H1 (cell line): Measurements from ENCODE around the gene SLC2A5. TPM values are rescaled to one million over a fixed set of nuclear protein-coding genes. Genes with fewer than 3 reads are reported as not detected.

Experiments
- CTCF ChIA-PET: fragments of 300-600 bp; sonication (Branson Sonifier 250); formaldehyde crosslinking; loops from one replicate; lab custom pipeline; 2021; ENCODE audit not compliant: partially characterized antibody; lab: Charles Lee
- POLR2A ChIA-PET: fragments of 300-600 bp; sonication (Branson Sonifier 250); formaldehyde crosslinking; loops from one replicate; lab custom pipeline; 2021; ENCODE audit warnings: inconsistent platforms; ENCODE audit not compliant: partially characterized antibody; lab: Charles Lee
- DNase-seq, 2 experiments: peaks; one replicate each; pipeline versions ENCODE4 v3.0.0 to v3.0.0-alpha.2; 2010 to 2022; ENCODE audit warnings: low spot score in 2 of 2, low read depth in 1 of 2, mixed read lengths in 1 of 2
- FAIRE-seq: peaks from 2 replicates; lab custom pipeline; 2011; peaks lifted over from hg19 to GRCh38; lab: Jason Lieb, UNC
- H2AFZ ChIP-seq: 2 replicates; pipeline ENCODE4 v1.8.1; 2012; ENCODE audit warnings: low read length, inconsistent platforms
- H2AK5ac ChIP-seq: 2 replicates; pipeline ENCODE4 v1.6.1; 2013; ENCODE audit warnings: low read depth, low read length
- H2BK120ac ChIP-seq: replicated peaks from 2 replicates; pipeline ENCODE3; 2013; ENCODE audit warnings: low read depth, low read length, inconsistent platforms
- H2BK12ac ChIP-seq: 2 replicates; pipeline ENCODE4 v1.6.1; 2013; ENCODE audit warnings: low read depth, low read length
- H2BK15ac ChIP-seq: 2 replicates; pipeline ENCODE4 v1.6.1; 2013; ENCODE audit warnings: low read length
- H2BK20ac ChIP-seq: 2 replicates; pipeline ENCODE4 v1.6.1; 2013; ENCODE audit warnings: low read length
- H2BK5ac ChIP-seq: 2 replicates; pipeline ENCODE4 v1.6.1; 2013; ENCODE audit warnings: low read depth, low read length
- H3K14ac ChIP-seq: 2 replicates; pipeline ENCODE4 v1.6.1; 2013; ENCODE audit warnings: inconsistent platforms; ENCODE audit not compliant: insufficient read length
- H3K18ac ChIP-seq: 2 replicates; pipeline ENCODE4 v1.6.1; 2013; ENCODE audit warnings: low read length; ENCODE audit errors: extremely low read depth
- H3K23ac ChIP-seq: 2 replicates; pipeline ENCODE4 v1.6.1; 2013; ENCODE audit warnings: inconsistent platforms; ENCODE audit not compliant: insufficient read length
- H3K23me2 ChIP-seq: 2 replicates; pipeline ENCODE4 v1.6.1; 2013; ENCODE audit warnings: low read depth, low read length
- H3K27ac ChIP-seq: 2 replicates; pipeline ENCODE4 v1.6.1; 2011; ENCODE audit warnings: low read depth, low read length, inconsistent platforms
- H3K27me3 ChIP-seq, 4 experiments: replicated peaks in 1 of 4; 1 replicate in 1 of 4; 2 replicates in 3 of 4; pipeline versions ENCODE4 v1.6.1 to v1.8.1; 2011 to 2013; ENCODE audit warnings: low read length in 3 of 4, mild to moderate bottlenecking in 3 of 4, inconsistent platforms in 2 of 4, mixed read lengths in 2 of 4, moderate library complexity in 1 of 4; ENCODE audit not compliant: control insufficient read depth in 3 of 4, insufficient read depth in 3 of 4; ENCODE audit errors: extremely low read depth in 1 of 4
- H3K36me3 ChIP-seq, 4 experiments: 2 replicates each; pipeline versions ENCODE4 v1.6.1 to v1.8.1; 2011 to 2013; ENCODE audit warnings: mild to moderate bottlenecking in 4 of 4, low read length in 3 of 4, moderate library complexity in 2 of 4, control low read depth in 1 of 4, inconsistent platforms in 1 of 4; ENCODE audit not compliant: insufficient read depth in 4 of 4, control insufficient read depth in 2 of 4
- H3K4ac ChIP-seq: replicated peaks from 2 replicates; pipeline ENCODE3; 2013; ENCODE audit warnings: low read length, low read depth, mixed read lengths, inconsistent platforms; ENCODE audit not compliant: insufficient read length
- H3K4me1 ChIP-seq, 4 experiments: replicated peaks in 1 of 4; 1 replicate in 1 of 4; 2 replicates in 3 of 4; pipeline versions ENCODE4 v1.6.1 to v1.8.1; 2011 to 2013; ENCODE audit warnings: low read length in 3 of 4, inconsistent platforms in 2 of 4, mixed read lengths in 1 of 4; ENCODE audit not compliant: insufficient read depth in 4 of 4, control insufficient read depth in 3 of 4
- H3K4me2 ChIP-seq, 2 experiments: 2 replicates each; pipeline versions ENCODE4 v1.6.1 to v1.8.1; 2011 to 2013; ENCODE audit warnings: low read depth in 2 of 2, low read length in 2 of 2, control low read depth in 1 of 2, inconsistent platforms in 1 of 2, mild to moderate bottlenecking in 1 of 2; ENCODE audit not compliant: insufficient read depth in 1 of 2
- H3K4me3 ChIP-seq, 4 experiments: fragments of 200-600, 300-600 bp in 1 of 4; sonication (generic), shearing (Covaris generic), sonication (Bioruptor Twin) in 1 of 4; 2 replicates each; pipeline versions ENCODE4 v1.5.1 to v1.8.1; 2011 to 2016; ENCODE audit warnings: low read length in 4 of 4, low read depth in 3 of 4, control low read depth in 2 of 4, inconsistent platforms in 2 of 4, mild to moderate bottlenecking in 2 of 4, mixed read lengths in 1 of 4, moderate library complexity in 1 of 4; ENCODE audit not compliant: insufficient read depth in 2 of 4; ENCODE audit errors: extremely low read depth in 1 of 4
- H3K56ac ChIP-seq: replicated peaks from 2 replicates; pipeline ENCODE3; 2013; ENCODE audit warnings: low read depth, mild to moderate bottlenecking, mixed read lengths, low read length, inconsistent platforms; ENCODE audit not compliant: insufficient read length
- H3K79me1 ChIP-seq: 2 replicates; pipeline ENCODE4 v1.6.1; 2013; ENCODE audit warnings: low read depth, low read length, control low read depth
- H3K79me2 ChIP-seq, 2 experiments: 2 replicates each; pipeline versions ENCODE4 v1.6.1 to v1.8.1; 2012 to 2013; ENCODE audit warnings: low read length in 2 of 2, mild to moderate bottlenecking in 2 of 2, inconsistent platforms in 1 of 2; ENCODE audit not compliant: insufficient read depth in 2 of 2, control insufficient read depth in 1 of 2
- H3K9ac ChIP-seq, 4 experiments: replicated peaks in 1 of 4; 1 replicate in 1 of 4; 2 replicates in 3 of 4; pipeline versions ENCODE4 v1.6.1 to v1.8.1; 2011 to 2013; ENCODE audit warnings: low read depth in 3 of 4, low read length in 3 of 4, control low read depth in 2 of 4, mild to moderate bottlenecking in 2 of 4, moderate library complexity in 2 of 4, inconsistent platforms in 1 of 4; ENCODE audit errors: extremely low read depth in 1 of 4
- H3K9me3 ChIP-seq, 2 experiments: 2 replicates each; pipeline versions ENCODE4 v1.6.1 to v1.8.1; 2012 to 2013; ENCODE audit warnings: mild to moderate bottlenecking in 2 of 2, moderate library complexity in 2 of 2, control low read depth in 1 of 2, inconsistent platforms in 1 of 2, low read depth in 1 of 2, low read length in 1 of 2, mixed read lengths in 1 of 2; ENCODE audit not compliant: insufficient read depth in 2 of 2
- H4K20me1 ChIP-seq, 2 experiments: replicated peaks in 1 of 2; 2 replicates each; pipeline versions ENCODE3 to v1.8.1; 2011 to 2013; ENCODE audit warnings: inconsistent platforms in 2 of 2, low read length in 2 of 2, mild to moderate bottlenecking in 1 of 2; ENCODE audit not compliant: insufficient read depth in 2 of 2, control insufficient read depth in 1 of 2
- H4K5ac ChIP-seq: 2 replicates; pipeline ENCODE4 v1.6.1; 2013; ENCODE audit warnings: low read length, low read depth, mixed read lengths, inconsistent platforms; ENCODE audit not compliant: insufficient read length
- H4K8ac ChIP-seq: 2 replicates; pipeline ENCODE4 v1.8.0; 2013; ENCODE audit warnings: mild to moderate bottlenecking, moderate library complexity, low read length, inconsistent platforms; ENCODE audit not compliant: insufficient read depth; ENCODE audit errors: extremely low read depth
- H4K91ac ChIP-seq: replicated peaks from 2 replicates; pipeline ENCODE3; 2013; ENCODE audit warnings: low read length, mixed read lengths, inconsistent platforms; ENCODE audit not compliant: insufficient read length
- CEBPB ChIP-seq: IDR thresholded peaks from 2 replicates; pipeline ENCODE4 v1.6.1; 2012; ENCODE audit warnings: low read depth, low read length
- CREB1 ChIP-seq: IDR thresholded peaks from 2 replicates; pipeline ENCODE4 v1.6.1; 2012; ENCODE audit warnings: inconsistent platforms
- EP300 ChIP-seq, 2 experiments: IDR thresholded peaks; 1 replicate in 1 of 2; 2 replicates in 1 of 2; pipeline ENCODE4 v1.6.1; 2011 to 2012; ENCODE audit warnings: low read depth in 2 of 2, low read length in 2 of 2, mild to moderate bottlenecking in 2 of 2, borderline replicate concordance in 1 of 2, inconsistent platforms in 1 of 2, moderate library complexity in 1 of 2
- GTF2F1 ChIP-seq: IDR thresholded peaks from 2 replicates; pipeline ENCODE4 v1.6.1; 2012; ENCODE audit warnings: low read depth, low read length, improper control_type of control experiment, borderline replicate concordance
- HDAC2 ChIP-seq, 2 experiments: fragments of 300-600 bp in 1 of 2; sonication (generic) in 1 of 2; IDR thresholded peaks; 2 replicates each; pipeline ENCODE4 v1.6.1; 2011 to 2012; ENCODE audit warnings: low read depth in 2 of 2, low read length in 2 of 2, mild to moderate bottlenecking in 2 of 2, moderate library complexity in 2 of 2, borderline replicate concordance in 1 of 2, inconsistent platforms in 1 of 2
- JUND ChIP-seq: IDR thresholded peaks from 2 replicates; pipeline ENCODE4 v1.6.1; 2011; ENCODE audit warnings: mild to moderate bottlenecking, improper control_type of control experiment, low read length
- NRF1 ChIP-seq: IDR thresholded peaks from 2 replicates; pipeline ENCODE4 v1.6.1; 2011; ENCODE audit warnings: mild to moderate bottlenecking, low read depth, low read length, improper control_type of control experiment
- POU5F1 ChIP-seq: IDR thresholded peaks from 2 replicates; pipeline ENCODE4 v1.6.1; 2011; ENCODE audit warnings: low read depth, mild to moderate bottlenecking, low read length, moderate library complexity
- RNF2 ChIP-seq: fragments of 200-900, 300-1000 bp; sonication (generic); IDR thresholded peaks from 2 replicates; pipeline ENCODE4 v1.7.1; 2016; ENCODE audit warnings: borderline replicate concordance, low read depth, mild to moderate bottlenecking, antibody characterized with exemption, low read length; ENCODE audit not compliant: poor library complexity, severe bottlenecking; ENCODE audit errors: missing control alignments
- SAP30 ChIP-seq: fragments of 300-600 bp; sonication (generic); IDR thresholded peaks from 2 replicates; pipeline ENCODE4 v1.7.1; 2012; ENCODE audit warnings: low read length, moderate library complexity, mild to moderate bottlenecking, inconsistent platforms; ENCODE audit not compliant: insufficient read depth, insufficient replicate concordance
- SIN3A ChIP-seq, 2 experiments: IDR thresholded peaks in 1 of 2; conservative IDR thresholded peaks in 1 of 2; 2 replicates each; pipeline ENCODE4 v1.6.1; 2011 to 2012; ENCODE audit warnings: low read length in 2 of 2, improper control_type of control experiment in 1 of 2, low read depth in 1 of 2, mild to moderate bottlenecking in 1 of 2
- SIX5 ChIP-seq: IDR thresholded peaks from 2 replicates; pipeline ENCODE4 v1.6.1; 2011; ENCODE audit warnings: mild to moderate bottlenecking, low read depth, low read length
- WGBS, 2 experiments: shearing (Covaris generic) in 1 of 2; methylation state at CpG; one replicate each; pipeline versions ENCODE4 v1.1.6 to v1.1.7; 2013 to 2015; ENCODE audit warnings: low lambda C conversion rate in 2 of 2, mixed read lengths in 2 of 2, inconsistent platforms in 1 of 2, low coverage in 1 of 2, missing lambda C conversion rate in 1 of 2; ENCODE audit not compliant: insufficient replicate concordance in 2 of 2, insufficient coverage in 1 of 2, insufficient read length in 1 of 2; ENCODE audit errors: extremely low coverage in 1 of 2, missing lambda C conversion rate in 1 of 2; 5-methylcytosine and 5-hydroxymethylcytosine counted together
- polyA plus RNA-seq, 7 experiments: library from polyadenylated mRNA; depleted of rRNA in 3 of 7; stranded (reverse) in 5 of 7; unstranded in 2 of 7; fragments of >200 nt in 5 of 7; fragments of 200-250 nt in 2 of 7; gene quantifications; 1 replicate in 5 of 7; 2 replicates in 1 of 7; 4 replicates in 1 of 7; pipeline versions ENCODE4 v1.2.1 to v1.2.3, GENCODE V29; 2011 to 2013; ENCODE audit warnings: missing spikeins in 2 of 7, mixed read lengths in 2 of 7
- total RNA-seq: library from RNA; stranded (reverse); fragmentation: NEBNext Ultra II Directional; extraction: Animal tissue kit (Norgen Biotek cat#: 25700); gene quantifications from 2 replicates; pipeline ENCODE4 v1.2.1, GENCODE V29; 2021
- TF ChIP-seq, protein P1 (sequence below): IDR thresholded peaks from 2 replicates; pipeline ENCODE4 v1.6.1; 2012; ENCODE audit warnings: inconsistent platforms

SLC2A5 gene
- total and polyA plus RNA-seq, 2 of the 8 experiments (the other 6 are each of a cell fraction or from before 2014, with no cell fraction given) = 0.12 TPM; not detected in 1

DNA sequence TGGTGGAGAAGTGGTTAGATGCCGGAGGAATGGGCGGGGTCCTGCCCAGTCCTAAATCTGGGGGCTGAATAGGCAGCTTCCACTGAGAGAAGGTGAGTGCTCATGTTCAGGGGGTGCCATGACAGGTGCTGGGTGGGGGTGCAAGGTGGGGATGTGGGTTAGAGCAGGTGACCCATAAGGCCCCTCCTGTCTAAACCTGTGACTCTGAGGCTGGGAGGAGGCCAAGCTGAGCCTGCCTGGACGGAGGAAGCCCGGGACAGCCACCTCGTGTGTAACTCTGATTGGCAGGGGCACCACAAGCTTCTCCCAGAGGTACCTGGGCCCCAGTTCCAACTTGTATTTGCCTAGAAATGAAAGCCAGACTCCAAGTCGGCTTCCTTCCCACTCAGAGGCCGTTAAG is 48.8 kb upstream of the SLC2A5 start:
- Histone ChIP-seq H4K8ac (no peak overlapping the region), H3K23ac (no peak overlapping the region), H2BK15ac (no peak overlapping the region), H2AFZ (no peak overlapping the region), H3K36me3 (no peaks in the 10 kb centered on the region), H2BK12ac (no peak overlapping the region), H3K9me3 (no peaks in the 10 kb centered on the region), H3K14ac (no peak overlapping the region), H4K91ac (no peak overlapping the region), H3K79me1 (no peaks in the 10 kb centered on the region), H3K27ac (no peak overlapping the region), H3K27me3 (no peaks in the 10 kb centered on the region), H3K56ac (no peak overlapping the region), H4K20me1 (peaks cover 0 to 2% of the 10 kb centered on the region in 2 experiments), H3K23me2 (no peaks in the 10 kb centered on the region), H2AK5ac (no peak overlapping the region), H3K4ac (no peak overlapping the region), H3K18ac (no peak overlapping the region), H3K4me3 (no peak overlapping the region), H2BK5ac (no peak overlapping the region), H2BK120ac (no peak overlapping the region), H3K9ac (no peak overlapping the region), H4K5ac (no peak overlapping the region), H3K4me2 (no peak overlapping the region), H2BK20ac (no peak overlapping the region), H3K79me2 (no peaks in the 10 kb centered on the region), H3K4me1 (0 out of 7 replicates have a peak, but pooled peaks cover 0 to 2% (median 0%) of the 10 kb centered on the region in 4 experiments)
- DNase-seq (no peak), FAIRE-seq (no peak)
- WGBS, 2 experiments = 69% methylated on average over 5 of the region's 7 CpGs; no CpG with 5 or more reads in 1 of the 2 experiments
- ChIA-PET CTCF (interaction anchor here (1.0 to 1.7 kb wide), 3 partner anchors 16 to 80 kb away, joined by 3 to 6 read pairs (median 5); no protein-coding TSS in a partner anchor), POLR2A (no interaction called here)
- TF ChIP-seq SIX5 = no peak
- no peak for TF ChIP-seq CREB1
- TF ChIP-seq, protein P1, sequence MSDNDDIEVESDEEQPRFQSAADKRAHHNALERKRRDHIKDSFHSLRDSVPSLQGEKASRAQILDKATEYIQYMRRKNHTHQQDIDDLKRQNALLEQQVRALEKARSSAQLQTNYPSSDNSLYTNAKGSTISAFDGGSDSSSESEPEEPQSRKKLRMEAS = no peak
- TF ChIP-seq JUND = no peak
- TF ChIP-seq CEBPB = no peak
- no peak for TF ChIP-seq HDAC2 (IDR thresholded peaks at IDR 0.05; ENCODE audit: borderline replicate concordance in 1 of 2, low read depth in 2 of 2, low read length in 2 of 2)
- no peak for TF ChIP-seq POU5F1
- no peak for TF ChIP-seq GTF2F1
- TF ChIP-seq SAP30 = no peak
- no peak for TF ChIP-seq RNF2
- TF ChIP-seq SIN3A (conservative IDR thresholded peaks at IDR 0.05 in 1 of 2, IDR thresholded peaks at IDR 0.05 in 1 of 2; ENCODE audit: low read depth in 1 of 2, low read length in 2 of 2) = no peak
- no peak for TF ChIP-seq EP300 (IDR thresholded peaks at IDR 0.05; ENCODE audit: borderline replicate concordance in 1 of 2, low read depth in 2 of 2, low read length in 2 of 2)
- no peak for TF ChIP-seq NRF1
